ENCODE measurements around the gene IGLON5. TPM values are rescaled to one million over a fixed set of nuclear protein-coding genes. Genes with fewer than 3 reads are reported as not detected.
A peak's percentile ranks its signal among the peaks of the same experiment; 100 is the strongest.

Gene IGLON5
- total RNA-seq, 2 experiments from 2014 or later, result 0.07 to 0.24 TPM

- peaks cover 25% of the 10 kb centered on the region for H3K27me3 Mint-ChIP-seq
- ChIA-PET CTCF (no interaction called here), POLR2A (no interaction called here)
- peaks cover 5% of the 10 kb centered on the region for H3K4me1 Mint-ChIP-seq (ENCODE audit: low read depth)
- peaks cover 2% of the 10 kb centered on the region for H3K36me3 Mint-ChIP-seq
- H3K9me3 Mint-ChIP-seq, result no peaks in the 10 kb centered on the region
- H3K27ac Mint-ChIP-seq, result no peak overlapping the region
- DNase-seq, result no peak
- no peak overlapping the region for H3K4me3 Mint-ChIP-seq
- intact Hi-C loops (cut with micrococcal nuclease), result no loop called here
Measured at GRCh38 chr19:51331716-51332115, 20.3 kb downstream of the IGLON5 start.

GRCh38 chr19:51333836-51334460 is 22.5 kb downstream of the IGLON5 start:
- Mint-ChIP-seq H3K36me3 (peaks cover 2% of the 10 kb centered on the region), H3K9me3 (no peaks in the 10 kb centered on the region), H3K27ac (no peak overlapping the region), H3K4me1 (ENCODE audit: low read depth) (peaks cover 5% of the 10 kb centered on the region), H3K4me3 (no peak overlapping the region), H3K27me3 (peaks cover 15% of the 10 kb centered on the region)
- DNase-seq, result no peak
- intact Hi-C loops (cut with micrococcal nuclease), result no loop called here
- ChIA-PET CTCF (no interaction called here), POLR2A (no interaction called here)

GRCh38 chr19:51337141-51337860 is 25.9 kb downstream of the IGLON5 start:
- no peaks in the 10 kb centered on the region for H3K9me3 Mint-ChIP-seq
- no peak overlapping the region for H3K27ac Mint-ChIP-seq
- ChIA-PET POLR2A (interaction anchor here (0.8 kb wide), 1 partner anchor 59 kb away, joined by 3 read pairs; no protein-coding TSS in a partner anchor), CTCF (interaction anchor here (0.7 to 2.8 kb wide), 14 partner anchors 12 to 324 kb away, joined by 3 to 30 read pairs (median 4); no protein-coding TSS in a partner anchor)
- H3K36me3 Mint-ChIP-seq, result no peaks in the 10 kb centered on the region
- no peak overlapping the region for H3K4me3 Mint-ChIP-seq
- H3K27me3 Mint-ChIP-seq, result no peaks in the 10 kb centered on the region
- DNase-seq, result no peak
- H3K4me1 Mint-ChIP-seq (ENCODE audit: low read depth), result peaks cover 15% of the 10 kb centered on the region
- intact Hi-C loops (cut with micrococcal nuclease), result no loop called here

- CTCF ChIA-PET, result interaction anchor here (0.6 to 2.8 kb wide), 17 partner anchors 11 to 323 kb away, joined by 3 to 30 read pairs (median 4); no protein-coding TSS in a partner anchor
Measured at GRCh38 chr19:51337861-51338562, 26.6 kb downstream of the IGLON5 start.

GRCh38 chr19:51338563-51339312 is 27.3 kb downstream of the IGLON5 start:
- ChIA-PET CTCF (interaction anchor here (0.6 to 2.8 kb wide), 27 partner anchors 9 to 323 kb away, joined by 3 to 30 read pairs (median 4); partner anchors contain the start of gene ETFB), POLR2A (interaction anchor here (1.0 kb wide), 1 partner anchor 55 kb away, joined by 5 read pairs; no protein-coding TSS in a partner anchor)
- intact Hi-C loops (cut with micrococcal nuclease), result loop anchor here (1.0 kb wide), 5 partner anchors 29 to 319 kb away; no protein-coding TSS in a partner anchor
- Mint-ChIP-seq H3K4me3 (peak overlapping the region; percentile 85), H3K36me3 (no peaks in the 10 kb centered on the region), H3K9me3 (no peaks in the 10 kb centered on the region), H3K27me3 (no peaks in the 10 kb centered on the region), H3K27ac (no peak overlapping the region), H3K4me1 (ENCODE audit: low read depth) (peaks cover 15% of the 10 kb centered on the region)
- peak; percentile 92 for DNase-seq

More at GRCh38 chr19:51337861-51338562, 26.6 kb downstream of the IGLON5 start:
- H3K36me3 Mint-ChIP-seq, result no peaks in the 10 kb centered on the region
- peak overlapping the region; percentile 85 for H3K4me3 Mint-ChIP-seq
- H3K27ac Mint-ChIP-seq, result no peak overlapping the region
- no peaks in the 10 kb centered on the region for H3K9me3 Mint-ChIP-seq
- POLR2A ChIA-PET, result no interaction called here
- DNase-seq, result no peak
- no peaks in the 10 kb centered on the region for H3K27me3 Mint-ChIP-seq
- intact Hi-C loops (cut with micrococcal nuclease), result loop anchor here (1.0 kb wide), 1 partner anchor 319 kb away; no protein-coding TSS in a partner anchor
- peaks cover 15% of the 10 kb centered on the region for H3K4me1 Mint-ChIP-seq (ENCODE audit: low read depth)

- no peak for DNase-seq
- H3K36me3 Mint-ChIP-seq, result no peaks in the 10 kb centered on the region
- ChIA-PET POLR2A (interaction anchor here (0.6 to 1.4 kb wide), 4 partner anchors 11 to 56 kb away, joined by 3 to 5 read pairs (median 3); no protein-coding TSS in a partner anchor), CTCF (interaction anchor here (0.6 to 2.8 kb wide), 16 partner anchors 9 to 322 kb away, joined by 3 to 30 read pairs (median 4); partner anchors contain the start of gene ETFB)
- peaks cover 15% of the 10 kb centered on the region for H3K4me1 Mint-ChIP-seq (ENCODE audit: low read depth)
- intact Hi-C loops (cut with micrococcal nuclease), result loop anchor here (1.0 kb wide), 4 partner anchors 28 to 102 kb away; no protein-coding TSS in a partner anchor
- H3K4me3 Mint-ChIP-seq, result peak overlapping the region; percentile 85
- H3K27me3 Mint-ChIP-seq, result no peaks in the 10 kb centered on the region
- no peaks in the 10 kb centered on the region for H3K9me3 Mint-ChIP-seq
- peak overlapping the region; percentile 69 for H3K27ac Mint-ChIP-seq
Measured at GRCh38 chr19:51339313-51339686, 27.9 kb downstream of the IGLON5 start.

- H3K27ac Mint-ChIP-seq, result peak overlapping the region; percentile 69
- intact Hi-C loops (cut with micrococcal nuclease), result loop anchor here (1.0 kb wide), 4 partner anchors 27 to 101 kb away; no protein-coding TSS in a partner anchor
- peak; percentile 99 for DNase-seq
- H3K4me3 Mint-ChIP-seq, result peak overlapping the region; percentile 85
- no peaks in the 10 kb centered on the region for H3K9me3 Mint-ChIP-seq
- peaks cover 15% of the 10 kb centered on the region for H3K4me1 Mint-ChIP-seq (ENCODE audit: low read depth)
- CTCF ChIA-PET, result interaction anchor here (0.6 to 2.8 kb wide), 19 partner anchors 8 to 321 kb away, joined by 3 to 30 read pairs (median 4); partner anchors contain the start of gene ETFB
- peaks cover 3% of the 10 kb centered on the region for H3K36me3 Mint-ChIP-seq
- POLR2A ChIA-PET, result interaction anchor here (0.6 to 1.8 kb wide), 7 partner anchors 11 to 55 kb away, joined by 3 to 9 read pairs (median 3); no protein-coding TSS in a partner anchor
- H3K27me3 Mint-ChIP-seq, result no peaks in the 10 kb centered on the region
Measured at GRCh38 chr19:51339687-51340656, 28.5 kb downstream of the IGLON5 start.

GRCh38 chr19:51341066-51341465 is 29.6 kb downstream of the IGLON5 start:
- DNase-seq, result no peak
- Mint-ChIP-seq H3K4me1 (ENCODE audit: low read depth) (peaks cover 15% of the 10 kb centered on the region), H3K27ac (no peak overlapping the region), H3K36me3 (peaks cover 6% of the 10 kb centered on the region), H3K27me3 (no peaks in the 10 kb centered on the region), H3K9me3 (no peaks in the 10 kb centered on the region), H3K4me3 (peak overlapping the region; percentile 47)
- intact Hi-C loops (cut with micrococcal nuclease), result no loop called here
- CTCF ChIA-PET, result interaction anchor here (0.5 to 2.2 kb wide), 6 partner anchors 13 to 316 kb away, joined by 3 to 9 read pairs (median 4); partner anchors contain the start of gene NKG7
- POLR2A ChIA-PET, result interaction anchor here (0.9 to 1.8 kb wide), 2 partner anchors 14 to 19 kb away, joined by 3 to 9 read pairs; no protein-coding TSS in a partner anchor

GRCh38 chr19:51341976-51342580 is 30.6 kb downstream of the IGLON5 start, which contains the start of gene VSIG10L:
Gene VSIG10L (minus strand): TSS chr19:51342139. CDS start chr19:51342124, 15 bp downstream.
- ChIA-PET CTCF (interaction anchor here (0.5 to 2.2 kb wide), 9 partner anchors 14 to 318 kb away, joined by 3 to 9 read pairs (median 4); no protein-coding TSS in a partner anchor), POLR2A (interaction anchor here (1.5 to 1.8 kb wide), 2 partner anchors 18 to 24 kb away, joined by 6 to 9 read pairs; partner anchors contain the start of gene ETFB)
- intact Hi-C loops (cut with micrococcal nuclease), result no loop called here
- Mint-ChIP-seq H3K27ac (no peak within 1 kb of the TSS), H3K36me3 (peaks cover 15% of the 10 kb centered on the region), H3K4me1 (ENCODE audit: low read depth) (peaks cover 15% of the 10 kb centered on the region), H3K9me3 (no peaks in the 10 kb centered on the region), H3K4me3 (peak within 1 kb of the TSS; percentile 47), H3K27me3 (no peaks in the 10 kb centered on the region)
- DNase-seq, result no peak

Data from activated CD4-positive, alpha-beta memory T cell treated with anti-CD3 and anti-CD28 coated beads for 36 hours (primary cell).